ENCODE results near the gene YEATS2.
"Not testable (repeated sequence)": the region's sequence is repeated elsewhere in the genome, so short reads cannot be mapped to it uniquely, and the experiment has no call there.

Gene YEATS2

GRCh38 chr3:183718012-183718411 is 20.4 kb downstream of the YEATS2 start:
- no peak for DNase-seq

GRCh38 chr3:183725387-183725786 is 27.8 kb downstream of the YEATS2 start:
- DNase-seq: no peak

GRCh38 chr3:183728204-183728603 is 30.6 kb downstream of the YEATS2 start:
- DNase-seq: no peak

GRCh38 chr3:183730361-183730760 is 32.8 kb downstream of the YEATS2 start:
- no peak for DNase-seq

- no peak for DNase-seq
Observed at GRCh38 chr3:183731611-183732010, 34.0 kb downstream of the YEATS2 start.

GRCh38 chr3:183733553-183733952 is 36.0 kb downstream of the YEATS2 start:
- DNase-seq: no peak

DNA sequence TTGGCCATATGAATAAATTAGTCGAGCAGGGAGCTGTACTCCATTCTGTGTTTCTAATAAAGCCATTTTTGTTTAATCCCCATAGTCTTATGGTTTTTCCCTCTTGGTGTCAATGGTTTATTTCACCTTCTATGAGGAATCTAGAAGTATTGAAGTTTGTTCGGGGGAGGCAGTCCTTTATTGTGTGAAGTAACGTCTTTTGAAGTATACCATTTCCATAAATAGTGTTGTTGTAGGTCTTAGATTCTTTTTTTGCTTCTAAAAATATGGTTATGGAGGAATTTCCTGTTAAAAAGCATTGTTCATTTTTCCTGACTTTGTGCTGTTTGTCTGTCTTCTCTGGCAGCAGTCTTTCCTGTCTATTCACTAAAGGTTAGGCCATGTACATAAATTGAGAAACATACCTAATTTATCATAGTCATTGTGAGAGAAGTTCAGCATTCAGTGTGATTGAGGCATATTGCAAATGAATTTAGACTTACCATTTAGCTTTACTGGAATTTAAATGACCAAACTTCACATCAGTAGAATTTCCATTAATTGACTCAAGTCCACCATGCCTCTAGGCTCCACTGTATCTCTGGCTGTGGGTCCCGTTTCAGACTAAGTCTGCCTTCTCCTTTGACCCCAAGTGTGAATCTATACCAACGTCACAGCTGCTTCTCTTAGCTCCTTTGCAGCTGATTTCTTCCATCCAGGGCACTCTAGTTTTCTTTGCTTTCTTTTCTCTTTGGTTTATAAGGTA is 37.3 kb downstream of the YEATS2 start:
- DNase-seq: no peak

GRCh38 chr3:183737116-183737515 is 39.5 kb downstream of the YEATS2 start:
- DNase-seq: no peak

DNA sequence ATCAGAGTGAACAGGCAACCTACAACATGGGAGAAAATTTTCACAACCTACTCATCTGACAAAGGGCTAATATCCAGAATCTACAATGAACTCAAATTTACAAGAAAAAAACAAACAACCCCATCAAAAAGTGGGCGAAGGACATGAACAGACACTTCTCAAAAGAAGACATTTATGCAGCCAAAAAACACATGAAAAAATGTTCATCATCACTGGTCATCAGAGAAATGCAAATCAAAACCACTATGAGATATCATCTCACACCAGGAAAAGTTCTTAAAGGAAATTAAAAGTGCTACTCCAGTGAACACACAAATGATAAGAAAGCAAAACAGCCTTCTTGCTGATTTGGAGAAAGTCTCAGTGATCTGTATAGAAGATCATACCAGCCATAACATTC is 42.6 kb downstream of the YEATS2 start:
- DNase-seq: not testable (repeated sequence)

- DNase-seq: no peak
Observed at GRCh38 chr3:183743231-183743630, 45.6 kb downstream of the YEATS2 start.

GRCh38 chr3:183745300-183746098 is 47.9 kb downstream of the YEATS2 start:
- no peak for DNase-seq

DNA sequence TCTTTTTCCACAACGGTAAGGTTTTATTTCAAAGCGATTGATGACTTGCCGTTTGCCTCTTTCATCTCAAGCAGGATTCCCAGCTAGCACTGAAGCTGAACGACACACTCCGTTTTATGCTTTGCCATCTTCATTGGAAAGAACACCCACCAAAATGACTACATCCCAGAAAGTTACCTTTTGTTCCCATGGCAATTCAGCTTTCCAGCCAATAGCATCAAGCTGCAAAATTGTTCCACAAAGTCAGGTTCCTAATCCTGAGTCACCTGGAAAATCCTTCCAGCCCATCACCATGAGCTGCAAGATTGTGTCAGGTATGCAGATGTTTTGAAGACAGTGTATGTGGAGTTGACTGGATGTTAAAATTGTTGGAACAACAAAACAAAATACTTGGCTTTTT is 56.5 kb downstream of the YEATS2 start:
- no peak for DNase-seq

- DNase-seq: no peak
Observed at GRCh38 chr3:183762304-183762703, 64.7 kb downstream of the YEATS2 start.

- no peak for DNase-seq
Observed at GRCh38 chr3:183764847-183765731, 67.5 kb downstream of the YEATS2 start.

DNA sequence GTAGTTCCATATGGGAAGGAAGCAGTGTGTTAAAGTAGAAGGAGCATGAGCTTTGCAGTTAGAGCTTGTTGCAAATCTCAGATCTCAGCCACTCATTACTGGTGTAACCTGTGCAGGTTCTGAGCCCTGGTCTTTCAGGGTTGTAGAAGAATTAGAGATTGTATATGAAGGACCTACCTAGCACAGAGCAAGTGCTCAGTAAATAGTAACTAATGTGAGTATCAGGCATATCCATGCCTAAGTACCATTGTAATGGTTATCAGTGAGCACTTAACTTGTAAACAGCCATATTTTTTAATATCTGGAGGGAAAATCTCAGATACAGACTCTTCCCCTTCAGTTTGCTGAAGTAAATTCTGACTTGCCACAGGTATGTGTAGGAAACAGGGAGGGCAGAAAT is 68.5 kb downstream of the YEATS2 start:
- no peak for DNase-seq

- DNase-seq: peak; percentile 9
Observed at GRCh38 chr3:183766745-183767606, 69.4 kb downstream of the YEATS2 start.

GRCh38 chr3:183768114-183768513 is 70.5 kb downstream of the YEATS2 start:
- no peak for DNase-seq

DNA sequence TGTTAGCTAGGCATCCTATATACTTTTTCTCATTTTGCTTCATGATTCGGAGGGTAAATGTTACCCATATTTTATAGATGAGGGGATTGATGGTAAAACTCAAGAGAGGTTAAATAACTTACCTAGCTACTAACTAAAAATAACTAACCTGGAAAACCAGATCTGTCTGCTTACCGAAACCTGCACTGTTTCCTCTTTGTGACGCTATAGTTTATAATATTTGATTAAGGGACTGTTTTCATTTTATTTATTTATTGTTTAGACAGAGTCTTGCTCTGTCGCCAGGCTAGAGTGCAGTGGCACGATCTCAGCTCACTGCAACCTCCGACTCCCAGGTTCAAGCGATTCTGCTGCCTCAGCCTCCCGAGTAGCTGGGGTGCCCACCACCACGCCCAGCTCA is 71.9 kb downstream of the YEATS2 start:
- DNase-seq: no peak

- no peak for DNase-seq
Observed at GRCh38 chr3:183774631-183775030, 77.0 kb downstream of the YEATS2 start.

- no peak for DNase-seq
Observed at GRCh38 chr3:183775781-183776180, 78.2 kb downstream of the YEATS2 start.

DNA sequence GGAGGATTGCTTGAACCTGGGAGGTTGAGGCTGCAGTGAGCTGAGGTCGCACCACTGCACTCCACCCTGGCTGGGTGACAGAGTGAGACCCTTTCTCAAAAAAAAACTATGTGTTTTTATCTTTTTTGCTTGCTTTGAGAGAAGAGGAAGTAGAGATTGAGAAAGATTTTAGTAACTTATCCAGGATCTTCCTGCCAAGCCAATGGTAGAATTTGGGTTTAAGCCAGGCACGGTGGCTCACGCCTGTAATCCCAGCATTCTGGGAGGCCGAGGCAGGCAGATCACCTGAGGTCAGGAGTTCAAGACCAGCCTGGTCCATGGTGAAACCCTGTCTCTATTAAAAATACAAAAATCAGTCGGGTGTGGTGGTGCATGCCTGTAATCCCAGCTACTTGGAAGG is 78.9 kb downstream of the YEATS2 start:
- not testable (repeated sequence) for DNase-seq

DNA sequence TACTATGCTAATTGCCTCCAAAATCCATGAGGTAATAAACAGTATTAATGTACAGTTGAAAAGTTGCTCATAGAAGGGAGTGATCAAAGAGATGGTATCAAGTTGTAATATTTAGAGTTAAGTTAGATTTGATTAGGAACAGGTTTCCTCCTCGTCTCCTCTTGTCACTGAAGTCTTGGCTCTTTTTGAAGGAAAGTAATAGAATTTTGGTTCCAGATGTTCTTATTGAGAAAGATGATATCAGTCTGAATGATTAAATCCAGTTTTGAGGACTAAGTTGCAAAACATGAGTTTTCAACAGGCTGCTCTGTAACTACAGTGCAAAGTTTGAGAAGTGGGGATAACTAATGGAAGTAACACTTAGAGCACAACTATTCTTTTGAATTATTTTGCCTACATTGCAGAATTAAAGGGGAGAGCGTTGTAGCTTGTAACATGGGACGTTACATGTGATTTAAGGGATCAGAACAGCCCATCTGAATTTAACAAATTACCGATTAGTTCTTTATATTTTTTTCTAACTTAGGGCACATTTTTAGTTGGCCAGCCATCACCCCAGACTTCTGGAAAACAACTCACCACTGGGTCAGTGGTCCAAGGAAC is 79.5 kb downstream of the YEATS2 start:
- no peak for DNase-seq

Data from NCI-H524 treated with DMSO at 0.1 percent for 48 hours (cell line).